Dendritic cell treated with granulocyte-macrophage colony-stimulating factor and Interleukin-4, amounts not matched to agents 40 ng/mL and 50 ng/mL, for 4 days (primary cell): ENCODE results near the gene IL12RB1.

Experiments
- H3K27ac Mint-ChIP-seq: one replicate; pipeline ENCODE4 v1.8.0; 2022; ENCODE audit warnings: mild to moderate bottlenecking, mixed read lengths
- H3K27me3 Mint-ChIP-seq: one replicate; pipeline ENCODE4 v1.8.0; 2022; ENCODE audit warnings: mild to moderate bottlenecking, mixed read lengths
- H3K36me3 Mint-ChIP-seq: one replicate; pipeline ENCODE4 v1.8.0; 2022; ENCODE audit warnings: low read depth, mixed read lengths
- H3K4me1 Mint-ChIP-seq: one replicate; pipeline ENCODE4 v1.8.0; 2022; ENCODE audit warnings: low read depth, mixed read lengths
- H3K4me3 Mint-ChIP-seq: one replicate; pipeline ENCODE4 v1.8.0; 2022; ENCODE audit warnings: mild to moderate bottlenecking, moderate library complexity, mixed read lengths
- H3K9me3 Mint-ChIP-seq: one replicate; pipeline ENCODE4 v1.8.0; 2022; ENCODE audit warnings: mixed read lengths
- intact Hi-C: fragments of 100-400 bp; cut with micrococcal nuclease; formaldehyde crosslinking; loops from one replicate; pipeline ENCODE4 v1.15.0; 2022

IL12RB1 gene

GRCh38 chr19:18086590-18087138 lies at the start of gene IL12RB1:
TSS of gene IL12RB1 (minus strand) at chr19:18086934. CDS start at chr19:18086823, 111 bp downstream.
- peak within 1 kb of the TSS; percentile 92 for H3K4me3 Mint-ChIP-seq
- peaks cover 54% of the 10 kb centered on the region for H3K4me1 Mint-ChIP-seq
- H3K9me3 Mint-ChIP-seq: peaks cover 15% of the 10 kb centered on the region
- peak within 1 kb of the TSS; percentile 99 for H3K27ac Mint-ChIP-seq
- H3K27me3 Mint-ChIP-seq: no peaks in the 10 kb centered on the region
- intact Hi-C loops: no loop called here
- peaks cover 12% of the 10 kb centered on the region for H3K36me3 Mint-ChIP-seq

DNA sequence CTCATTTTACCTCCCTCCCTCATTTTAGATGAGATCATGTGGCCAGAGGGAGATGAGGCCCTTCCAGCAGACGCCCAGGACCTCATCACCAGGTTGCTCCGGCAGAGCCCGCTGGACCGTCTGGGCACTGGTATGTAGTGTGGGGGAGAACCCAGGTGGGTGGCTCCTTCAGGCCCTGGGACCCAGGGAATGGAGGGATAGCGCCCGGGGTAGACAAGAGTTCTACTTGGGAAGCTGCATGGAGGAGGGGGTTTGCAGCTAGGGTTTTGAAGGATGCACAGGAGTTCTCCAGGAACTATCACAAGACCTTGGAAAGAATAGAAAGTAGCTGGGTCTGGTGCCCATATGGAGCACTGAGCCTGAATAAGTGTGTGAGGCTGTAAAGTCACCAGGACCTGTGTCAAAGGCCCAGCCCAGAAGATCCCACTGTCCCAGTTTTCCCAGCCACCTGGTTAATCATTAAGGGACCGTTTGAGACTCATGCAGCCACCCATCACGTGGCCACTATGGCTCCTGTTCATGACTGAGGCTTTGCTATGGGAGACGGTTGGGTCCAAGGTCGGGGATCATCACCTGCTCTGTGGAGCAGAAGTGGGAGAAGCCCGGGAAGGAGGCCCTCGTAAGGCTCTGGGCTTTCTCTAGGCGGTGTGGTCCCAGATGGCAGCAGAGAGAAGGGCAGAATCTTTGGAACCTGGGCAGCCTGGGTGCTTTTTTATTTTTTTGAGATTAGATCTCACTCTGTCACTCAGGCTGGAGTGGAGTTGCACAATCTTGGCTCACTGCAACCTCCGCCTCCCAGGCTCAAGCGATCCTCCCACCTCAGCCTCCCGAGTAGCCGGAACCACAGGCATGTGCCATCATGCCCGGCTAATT lies 49.2 kb upstream of the IL12RB1 start:
- H3K27me3 Mint-ChIP-seq: no peaks in the 10 kb centered on the region
- peaks cover 97% of the 10 kb centered on the region for H3K36me3 Mint-ChIP-seq
- H3K4me1 Mint-ChIP-seq: peaks cover 14% of the 10 kb centered on the region
- H3K9me3 Mint-ChIP-seq: no peaks in the 10 kb centered on the region
- intact Hi-C loops: no loop called here
- H3K4me3 Mint-ChIP-seq: no peak overlapping the region
- no peak overlapping the region for H3K27ac Mint-ChIP-seq

- no peak overlapping the region for H3K4me3 Mint-ChIP-seq
- intact Hi-C loops: no loop called here
- H3K27ac Mint-ChIP-seq: no peak overlapping the region
- H3K36me3 Mint-ChIP-seq: peaks cover 98% of the 10 kb centered on the region
- peaks cover 10% of the 10 kb centered on the region for H3K4me1 Mint-ChIP-seq
- H3K9me3 Mint-ChIP-seq: no peaks in the 10 kb centered on the region
- no peaks in the 10 kb centered on the region for H3K27me3 Mint-ChIP-seq
Observed at GRCh38 chr19:18131841-18132596, 45.3 kb upstream of the IL12RB1 start.

GRCh38 chr19:18130523-18131242 lies 43.9 kb upstream of the IL12RB1 start:
- H3K36me3 Mint-ChIP-seq: peaks cover 92% of the 10 kb centered on the region
- H3K27ac Mint-ChIP-seq: no peak overlapping the region
- no peaks in the 10 kb centered on the region for H3K9me3 Mint-ChIP-seq
- no peak overlapping the region for H3K4me3 Mint-ChIP-seq
- intact Hi-C loops: no loop called here
- H3K4me1 Mint-ChIP-seq: peaks cover 13% of the 10 kb centered on the region
- H3K27me3 Mint-ChIP-seq: no peaks in the 10 kb centered on the region

GRCh38 chr19:18128805-18129204 lies 42.1 kb upstream of the IL12RB1 start:
- peaks cover 30% of the 10 kb centered on the region for H3K4me1 Mint-ChIP-seq
- no peaks in the 10 kb centered on the region for H3K9me3 Mint-ChIP-seq
- H3K27me3 Mint-ChIP-seq: no peaks in the 10 kb centered on the region
- intact Hi-C loops: no loop called here
- H3K27ac Mint-ChIP-seq: no peak overlapping the region
- H3K4me3 Mint-ChIP-seq: no peak overlapping the region
- H3K36me3 Mint-ChIP-seq: peaks cover 92% of the 10 kb centered on the region

DNA sequence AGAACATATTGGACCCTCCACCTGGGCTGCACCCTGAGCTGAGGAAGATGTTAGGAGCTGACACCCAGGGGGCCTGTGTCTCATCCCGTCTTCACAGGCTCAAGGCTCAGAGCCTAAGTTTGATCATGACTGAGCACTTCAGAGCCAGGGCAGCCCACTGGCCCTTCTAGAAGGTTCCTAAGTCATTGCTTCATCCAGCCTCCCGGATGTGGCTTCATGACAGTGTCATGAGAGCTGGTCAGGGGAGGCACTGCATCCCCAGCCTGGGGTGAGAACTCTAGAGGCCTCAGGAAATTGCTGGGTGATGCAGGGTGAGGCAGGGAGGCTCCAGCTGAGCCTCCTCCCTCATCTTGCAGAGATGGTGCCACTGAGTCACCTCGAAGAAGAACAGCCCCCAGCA lies 41.3 kb upstream of the IL12RB1 start:
- Mint-ChIP-seq H3K27ac (no peak overlapping the region), H3K4me1 (peaks cover 36% of the 10 kb centered on the region), H3K27me3 (no peaks in the 10 kb centered on the region), H3K4me3 (no peak overlapping the region), H3K36me3 (peaks cover 94% of the 10 kb centered on the region), H3K9me3 (no peaks in the 10 kb centered on the region)
- intact Hi-C loops: no loop called here

DNA sequence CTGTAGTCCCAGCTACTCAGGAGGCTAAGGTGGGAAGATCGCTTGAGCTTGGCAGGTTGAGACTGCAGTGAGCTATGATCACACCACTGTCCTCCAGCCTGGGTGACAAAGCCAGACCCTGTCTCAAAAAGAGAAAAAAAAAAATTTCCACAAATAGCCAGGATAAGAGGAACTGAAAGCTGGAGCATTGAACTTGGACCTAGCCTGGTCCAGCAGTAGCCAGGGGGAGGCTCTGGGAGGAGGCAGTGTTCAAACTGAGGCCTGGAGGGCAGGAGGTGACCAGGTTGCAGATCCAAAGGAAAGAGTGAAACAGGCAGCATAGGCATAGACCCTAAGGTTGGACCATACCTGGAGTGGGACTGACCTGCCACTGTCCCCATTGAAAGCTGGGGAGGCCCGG lies 39.4 kb upstream of the IL12RB1 start:
- H3K4me3 Mint-ChIP-seq: no peak overlapping the region
- intact Hi-C loops: no loop called here
- H3K27me3 Mint-ChIP-seq: no peaks in the 10 kb centered on the region
- H3K36me3 Mint-ChIP-seq: peaks cover 94% of the 10 kb centered on the region
- peak overlapping the region; percentile 26 for H3K27ac Mint-ChIP-seq
- no peaks in the 10 kb centered on the region for H3K9me3 Mint-ChIP-seq
- peaks cover 48% of the 10 kb centered on the region for H3K4me1 Mint-ChIP-seq

DNA sequence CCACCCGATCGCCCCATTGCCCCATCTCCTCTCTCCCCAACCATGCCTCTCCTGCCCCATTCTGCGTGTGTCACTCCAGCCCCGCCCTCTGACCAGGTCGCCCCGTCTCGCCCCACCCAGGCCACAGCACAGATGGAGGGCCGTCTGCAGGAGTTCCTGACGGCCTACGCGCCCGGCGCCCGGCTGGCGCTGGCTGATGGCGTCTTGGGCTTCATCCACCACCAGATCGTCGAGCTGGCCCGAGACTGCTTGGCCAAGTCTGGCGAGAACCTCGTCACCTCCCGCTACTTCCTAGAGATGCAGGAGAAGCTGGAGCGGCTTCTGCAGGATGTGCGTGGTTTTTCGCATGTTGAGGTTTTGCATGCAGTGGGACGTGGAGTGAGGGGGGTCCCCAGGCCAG lies 37.1 kb upstream of the IL12RB1 start:
- no peak overlapping the region for H3K4me3 Mint-ChIP-seq
- peaks cover 90% of the 10 kb centered on the region for H3K36me3 Mint-ChIP-seq
- no peaks in the 10 kb centered on the region for H3K27me3 Mint-ChIP-seq
- no peaks in the 10 kb centered on the region for H3K9me3 Mint-ChIP-seq
- peak overlapping the region; percentile 7 for H3K27ac Mint-ChIP-seq
- intact Hi-C loops: no loop called here
- peaks cover 63% of the 10 kb centered on the region for H3K4me1 Mint-ChIP-seq

DNA sequence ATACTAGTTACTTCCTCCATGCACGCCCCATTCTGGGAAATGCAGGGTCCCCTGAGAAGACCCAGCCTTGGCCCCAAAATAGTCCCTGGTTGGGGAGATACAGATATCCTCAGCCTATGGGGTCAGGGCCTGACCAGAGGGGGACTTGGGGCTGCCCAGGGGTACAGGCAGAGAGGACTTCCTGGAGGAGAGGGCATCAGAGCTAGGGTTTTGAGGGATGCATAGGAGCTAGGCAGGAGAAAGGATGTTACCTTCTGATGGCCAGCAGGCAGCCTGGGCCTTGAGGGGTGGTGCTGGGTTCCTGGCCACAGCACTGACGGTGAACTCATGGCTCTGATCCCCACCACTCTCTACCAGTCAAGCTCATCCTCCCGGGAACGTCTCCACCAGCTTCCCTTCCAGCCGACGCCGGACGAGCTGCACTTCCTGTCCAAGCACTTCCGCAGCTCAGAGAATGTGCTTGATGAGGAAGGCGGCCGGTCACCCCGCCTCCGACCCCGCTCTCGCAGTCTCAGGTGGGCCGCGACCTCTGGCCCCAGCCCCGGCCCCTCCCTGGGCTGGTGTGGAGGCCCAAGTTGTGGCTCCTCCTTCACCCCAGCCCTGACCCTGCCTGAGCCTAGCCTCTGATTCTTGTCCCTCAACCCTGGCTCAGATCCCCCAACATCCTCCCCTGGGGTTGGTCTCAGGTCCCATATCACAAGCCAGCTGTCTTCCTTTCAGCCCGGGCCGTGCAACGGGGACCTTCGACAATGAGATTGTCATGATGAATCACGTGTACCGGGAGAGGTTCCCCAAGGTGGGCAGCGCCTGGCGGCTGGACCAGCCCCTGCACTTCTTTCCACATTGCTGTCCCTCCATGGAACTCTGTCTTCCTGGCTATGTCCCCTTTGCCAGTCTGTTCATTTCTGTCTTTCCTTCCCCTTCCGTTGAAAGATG lies 36.4 kb upstream of the IL12RB1 start:
- Mint-ChIP-seq H3K27ac (peak overlapping the region; percentile 7), H3K9me3 (no peaks in the 10 kb centered on the region), H3K4me1 (peaks cover 68% of the 10 kb centered on the region), H3K36me3 (peaks cover 83% of the 10 kb centered on the region), H3K4me3 (no peak overlapping the region), H3K27me3 (no peaks in the 10 kb centered on the region)
- intact Hi-C loops: no loop called here

DNA sequence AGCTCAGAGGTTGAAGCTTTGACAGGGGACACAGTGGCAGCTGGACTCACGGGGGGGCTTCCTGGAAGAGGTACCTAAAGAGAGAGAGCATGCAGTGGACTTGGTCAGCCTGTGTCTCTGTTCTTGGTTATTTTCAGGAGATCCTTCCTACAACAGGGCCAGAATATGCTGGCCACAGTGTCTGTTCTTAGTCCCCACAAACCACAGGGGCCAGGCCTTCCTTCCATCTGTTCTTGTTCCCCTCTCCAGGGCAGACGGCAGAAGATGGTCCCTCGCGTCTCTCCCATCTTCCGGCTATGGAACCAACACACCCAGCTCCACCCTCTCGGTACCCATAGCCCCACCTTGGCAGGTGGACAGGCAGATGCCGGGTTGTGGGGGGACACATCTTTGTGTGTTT lies 35.7 kb upstream of the IL12RB1 start:
- H3K4me1 Mint-ChIP-seq: peaks cover 69% of the 10 kb centered on the region
- H3K27ac Mint-ChIP-seq: no peak overlapping the region
- intact Hi-C loops: no loop called here
- peaks cover 76% of the 10 kb centered on the region for H3K36me3 Mint-ChIP-seq
- H3K9me3 Mint-ChIP-seq: no peaks in the 10 kb centered on the region
- H3K27me3 Mint-ChIP-seq: no peaks in the 10 kb centered on the region
- H3K4me3 Mint-ChIP-seq: no peak overlapping the region

DNA sequence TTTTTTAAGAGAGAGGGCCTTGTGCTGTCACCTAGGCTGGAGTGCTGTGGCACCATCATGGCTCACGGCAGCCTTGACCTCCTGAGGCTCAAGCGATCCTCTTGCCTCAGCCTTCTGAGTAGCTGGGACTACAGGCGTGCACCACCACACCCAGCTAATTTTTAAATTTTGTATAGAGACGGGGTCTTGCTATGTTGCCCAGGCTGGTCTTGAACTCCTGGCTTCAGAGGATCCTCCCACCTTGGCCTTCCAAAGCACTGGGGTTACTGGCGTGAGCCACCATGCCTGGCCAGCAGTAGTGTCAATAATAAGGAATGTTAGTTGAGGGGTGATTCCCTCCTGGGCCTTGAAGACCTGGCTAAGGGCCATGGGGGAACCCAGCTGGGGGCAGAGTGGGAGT lies 34.4 kb upstream of the IL12RB1 start:
- H3K36me3 Mint-ChIP-seq: peaks cover 70% of the 10 kb centered on the region
- H3K27me3 Mint-ChIP-seq: no peaks in the 10 kb centered on the region
- H3K4me1 Mint-ChIP-seq: peaks cover 73% of the 10 kb centered on the region
- no peak overlapping the region for H3K4me3 Mint-ChIP-seq
- H3K9me3 Mint-ChIP-seq: no peaks in the 10 kb centered on the region
- no peak overlapping the region for H3K27ac Mint-ChIP-seq
- intact Hi-C loops: no loop called here

DNA sequence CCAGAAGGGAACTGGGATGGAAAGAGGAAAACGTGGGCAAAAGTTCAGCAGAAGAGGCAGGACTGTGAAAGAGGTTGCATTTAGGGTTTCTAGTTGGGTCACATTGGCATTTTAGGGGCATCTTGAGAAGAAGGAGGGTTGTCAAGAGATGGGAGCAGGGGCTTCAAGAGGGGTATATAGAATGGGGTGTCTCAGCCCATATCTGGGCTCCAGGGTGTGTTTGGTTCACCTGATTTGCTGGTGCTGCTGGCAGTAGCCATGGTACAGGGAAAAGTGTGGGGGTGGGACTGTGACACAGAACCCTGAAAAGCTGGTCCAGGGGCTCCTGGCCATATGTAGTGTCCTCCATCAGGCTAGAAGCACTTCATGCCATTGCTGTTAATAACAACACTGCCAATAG lies 33.4 kb upstream of the IL12RB1 start:
- intact Hi-C loops: no loop called here
- Mint-ChIP-seq H3K4me1 (peaks cover 70% of the 10 kb centered on the region), H3K4me3 (no peak overlapping the region), H3K27me3 (no peaks in the 10 kb centered on the region), H3K27ac (no peak overlapping the region), H3K36me3 (peaks cover 68% of the 10 kb centered on the region), H3K9me3 (no peaks in the 10 kb centered on the region)

GRCh38 chr19:18119717-18120105 lies 33.0 kb upstream of the IL12RB1 start:
- Mint-ChIP-seq H3K36me3 (peaks cover 68% of the 10 kb centered on the region), H3K27me3 (no peaks in the 10 kb centered on the region), H3K4me3 (no peak overlapping the region), H3K9me3 (no peaks in the 10 kb centered on the region), H3K27ac (no peak overlapping the region), H3K4me1 (peaks cover 72% of the 10 kb centered on the region)
- intact Hi-C loops: loop anchor here (5.0 kb wide), 1 partner anchor 33 kb away; the partner anchor contains the start of gene PIK3R2
